ENCODE results near the gene TAS2R1. TPM values are rescaled to one million over a fixed set of nuclear protein-coding genes. Genes with fewer than 3 reads are reported as not detected.
A peak's percentile ranks its signal among the peaks of the same experiment; 100 is the strongest.

Gene TAS2R1
- total RNA-seq, 2 donors from 2014 or later = not detected

DNA sequence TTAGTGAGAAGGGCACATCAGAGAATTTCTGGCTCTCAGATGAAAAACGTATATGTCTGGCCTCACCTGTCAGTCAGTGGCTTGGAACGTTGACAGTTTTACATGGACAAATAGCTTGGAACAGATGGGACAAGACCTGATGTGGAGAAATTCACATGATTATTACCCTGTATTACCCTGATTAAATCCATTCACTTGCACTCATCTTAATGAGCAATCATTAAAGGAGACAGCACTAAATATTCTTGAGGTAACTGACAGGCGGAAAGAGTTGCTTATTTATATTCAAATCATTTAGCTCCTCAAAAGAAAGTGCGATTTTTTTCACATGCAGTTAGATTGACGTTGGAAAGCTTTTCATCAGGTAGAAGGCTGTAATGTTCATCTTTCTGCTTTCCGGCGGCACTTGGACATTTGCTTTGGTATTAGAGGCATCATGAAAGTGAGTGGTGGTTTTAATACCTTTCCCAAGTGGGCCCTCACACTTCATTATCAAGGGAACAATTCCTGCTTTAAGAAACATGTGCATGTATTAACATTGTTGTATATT is 11.7 kb upstream of the TAS2R1 start:
- Mint-ChIP-seq H3K4me1 (ENCODE audit: low read depth in 2 of 2) (no peaks in the 10 kb centered on the region), H3K9me3 (peaks cover 12% of the 10 kb centered on the region), H3K36me3 (peaks cover 5% of the 10 kb centered on the region), H3K27ac (no peak overlapping the region), H3K4me3 (no peak overlapping the region), H3K27me3 (no peaks in the 10 kb centered on the region)
- ATAC-seq (no peak), DNase-seq (ENCODE audit: low spot score) (no peak)

DNA sequence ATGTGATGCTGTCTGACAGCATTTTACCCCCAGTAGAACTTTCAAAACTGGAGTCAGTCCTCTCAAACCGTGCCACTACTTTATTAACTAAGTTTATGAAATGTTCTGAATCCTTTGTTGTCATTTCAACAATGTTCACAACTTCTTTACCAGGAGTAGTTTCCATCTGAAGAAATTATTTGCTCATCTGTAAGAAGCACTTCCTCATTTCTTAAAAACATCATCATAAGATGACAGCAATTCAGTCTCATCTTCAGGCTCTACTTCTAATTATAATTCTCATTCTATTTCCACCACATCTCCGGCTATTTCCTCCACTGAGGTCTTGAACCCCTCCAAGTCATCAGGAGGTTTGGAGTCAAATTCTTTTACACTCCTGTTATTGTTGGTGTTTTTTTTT is 2.3 kb upstream of the TAS2R1 start:
- Mint-ChIP-seq H3K36me3 (no peaks in the 10 kb centered on the region), H3K27ac (no peak overlapping the region), H3K4me1 (ENCODE audit: low read depth in 2 of 2) (no peaks in the 10 kb centered on the region), H3K4me3 (no peak overlapping the region), H3K27me3 (no peaks in the 10 kb centered on the region), H3K9me3 (peaks cover 38% of the 10 kb centered on the region)
- DNase-seq (ENCODE audit: low spot score) (no peak), ATAC-seq (no peak)

DNA sequence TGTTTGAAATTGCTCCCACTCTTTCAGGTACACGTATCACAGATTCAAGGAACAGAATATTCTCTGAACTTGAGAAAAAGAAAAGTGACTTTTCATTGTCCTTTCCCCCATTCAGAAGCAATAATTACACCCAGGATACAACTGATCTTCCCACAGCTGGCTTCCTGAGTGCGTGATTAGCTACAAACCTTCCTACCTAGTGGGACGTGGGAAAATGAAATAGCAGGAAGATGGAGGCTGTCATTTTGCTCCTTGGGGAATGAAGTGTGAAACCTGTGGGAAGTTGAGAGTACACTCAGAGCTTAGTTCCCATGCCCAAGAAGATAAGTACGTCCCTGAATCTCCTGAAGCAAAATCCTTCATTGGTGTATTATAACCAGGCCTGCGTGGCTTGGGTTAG is 2.6 kb downstream of the TAS2R1 start:
- H3K27me3 Mint-ChIP-seq = no peaks in the 10 kb centered on the region
- no peaks in the 10 kb centered on the region for H3K4me1 Mint-ChIP-seq (ENCODE audit: low read depth in 2 of 2)
- H3K27ac Mint-ChIP-seq = no peak overlapping the region
- no peak overlapping the region for H3K4me3 Mint-ChIP-seq
- H3K9me3 Mint-ChIP-seq = peaks cover 21% of the 10 kb centered on the region
- no peak for ATAC-seq
- no peaks in the 10 kb centered on the region for H3K36me3 Mint-ChIP-seq
- DNase-seq (ENCODE audit: low spot score) = no peak

DNA sequence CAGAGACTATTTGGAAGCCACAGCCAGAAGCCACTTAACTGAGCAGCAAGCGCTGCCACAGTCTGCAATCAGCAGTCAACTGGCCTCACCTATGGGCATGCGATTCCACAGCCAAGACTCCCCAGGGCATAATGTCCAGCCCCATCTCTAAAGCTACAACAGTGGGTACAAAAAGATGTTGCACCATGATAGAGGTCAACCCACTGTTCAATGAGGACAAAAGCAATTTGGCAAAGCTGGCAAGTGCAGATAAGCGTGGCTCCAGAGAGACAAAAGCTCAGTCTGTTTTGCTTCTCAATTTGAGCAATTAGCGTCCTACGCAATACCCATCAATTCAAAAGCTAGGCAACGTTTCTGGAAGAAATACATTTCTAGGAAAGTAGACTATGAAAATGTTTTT is 3.2 kb downstream of the TAS2R1 start:
- Mint-ChIP-seq H3K36me3 (no peaks in the 10 kb centered on the region), H3K9me3 (peaks cover 20% of the 10 kb centered on the region), H3K27me3 (no peaks in the 10 kb centered on the region), H3K27ac (no peak overlapping the region), H3K4me3 (no peak overlapping the region), H3K4me1 (ENCODE audit: low read depth in 2 of 2) (no peaks in the 10 kb centered on the region)
- no peak for ATAC-seq
- DNase-seq (ENCODE audit: low spot score) = no peak

DNA sequence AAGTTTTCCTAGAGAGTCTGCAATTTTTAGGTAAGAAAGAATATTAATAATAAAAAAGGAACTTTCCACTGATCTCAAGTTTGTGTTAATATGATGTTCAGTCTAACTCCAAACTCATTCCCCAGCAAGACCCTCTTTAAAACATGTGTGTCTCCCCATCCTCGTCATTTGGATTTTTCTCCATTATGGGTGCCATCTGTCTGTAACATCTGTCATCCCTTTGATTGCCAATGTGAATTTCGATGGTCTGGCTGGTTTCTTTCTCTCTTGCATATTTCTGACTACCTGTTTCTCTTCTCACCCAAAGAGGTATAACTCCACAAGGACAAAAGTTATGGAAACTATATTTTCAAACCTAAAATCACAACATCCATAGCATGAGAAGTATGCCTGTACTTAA is 4.4 kb downstream of the TAS2R1 start:
- no peak for ATAC-seq
- Mint-ChIP-seq H3K36me3 (no peaks in the 10 kb centered on the region), H3K27ac (no peak overlapping the region)

DNA sequence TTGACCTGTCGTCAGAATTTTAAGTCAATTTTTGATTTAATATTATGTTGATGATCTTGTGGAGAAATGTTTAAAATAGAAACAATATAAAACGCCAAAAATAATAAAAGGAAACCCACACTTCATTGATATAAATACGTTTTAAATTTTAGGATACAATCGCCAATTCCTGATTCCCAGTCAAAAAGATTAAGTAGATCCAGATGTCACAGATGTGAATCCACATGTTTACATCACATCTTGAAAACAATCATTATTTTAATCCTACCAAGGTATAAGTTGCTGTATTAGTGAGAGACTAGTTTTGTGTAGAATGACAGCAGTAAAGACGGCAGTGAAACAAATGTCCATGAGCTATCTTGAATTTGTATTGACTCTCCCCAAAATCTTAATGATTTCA is 4.9 kb downstream of the TAS2R1 start:
- no peak for DNase-seq (ENCODE audit: low spot score)
- Mint-ChIP-seq H3K36me3 (no peaks in the 10 kb centered on the region), H3K4me1 (ENCODE audit: low read depth in 2 of 2) (no peaks in the 10 kb centered on the region), H3K4me3 (no peak overlapping the region), H3K27me3 (no peaks in the 10 kb centered on the region), H3K9me3 (peaks cover 17% of the 10 kb centered on the region), H3K27ac (no peak overlapping the region)
- no peak for ATAC-seq

More for the DNA sequence above, 4.4 kb downstream of the TAS2R1 start:
- Mint-ChIP-seq H3K4me3 (no peak overlapping the region), H3K27me3 (no peaks in the 10 kb centered on the region), H3K4me1 (ENCODE audit: low read depth in 2 of 2) (no peaks in the 10 kb centered on the region), H3K9me3 (peaks cover 17% of the 10 kb centered on the region)
- no peak for DNase-seq (ENCODE audit: low spot score)

DNA sequence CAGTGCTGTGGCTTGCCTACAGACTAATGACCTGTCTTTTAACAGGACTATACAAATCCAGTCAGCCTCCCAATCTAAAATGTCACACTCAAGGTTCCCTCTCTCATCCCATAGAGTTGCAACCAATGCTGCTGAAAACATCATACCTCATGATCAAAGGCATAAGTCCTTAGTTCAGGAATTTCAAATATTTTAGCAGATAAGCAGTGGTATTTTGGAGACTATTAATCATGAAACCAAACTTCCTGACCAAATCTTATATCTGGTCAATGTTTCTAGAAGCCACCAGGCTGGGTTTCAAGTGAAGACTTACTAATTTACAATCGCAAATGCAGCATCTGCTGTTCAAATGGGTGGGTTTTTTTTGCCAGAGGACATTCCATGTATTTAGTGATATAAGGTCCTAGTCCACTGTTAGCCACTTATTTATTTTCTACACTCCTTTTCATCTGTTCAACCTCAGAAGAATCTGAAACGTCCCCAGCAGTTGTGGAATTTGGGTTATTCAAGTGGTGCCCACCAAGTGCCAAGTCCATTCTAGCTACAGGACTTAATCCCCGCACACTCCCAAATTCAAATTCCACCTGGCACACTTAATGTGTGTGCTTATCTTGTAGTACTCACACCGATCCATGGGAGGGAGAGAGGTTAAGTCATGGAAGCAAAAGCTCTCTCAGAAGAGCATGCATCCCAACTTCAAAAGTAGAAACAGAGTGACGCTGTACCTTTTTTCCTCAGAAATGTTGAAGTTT is 5.8 kb downstream of the TAS2R1 start:
- no peak overlapping the region for H3K27ac Mint-ChIP-seq
- ATAC-seq = no peak
- H3K27me3 Mint-ChIP-seq = no peaks in the 10 kb centered on the region
- H3K36me3 Mint-ChIP-seq = no peaks in the 10 kb centered on the region
- H3K4me3 Mint-ChIP-seq = no peak overlapping the region
- DNase-seq (ENCODE audit: low spot score) = no peak
- peaks cover 14% of the 10 kb centered on the region for H3K9me3 Mint-ChIP-seq
- H3K4me1 Mint-ChIP-seq (ENCODE audit: low read depth in 2 of 2) = no peaks in the 10 kb centered on the region

DNA sequence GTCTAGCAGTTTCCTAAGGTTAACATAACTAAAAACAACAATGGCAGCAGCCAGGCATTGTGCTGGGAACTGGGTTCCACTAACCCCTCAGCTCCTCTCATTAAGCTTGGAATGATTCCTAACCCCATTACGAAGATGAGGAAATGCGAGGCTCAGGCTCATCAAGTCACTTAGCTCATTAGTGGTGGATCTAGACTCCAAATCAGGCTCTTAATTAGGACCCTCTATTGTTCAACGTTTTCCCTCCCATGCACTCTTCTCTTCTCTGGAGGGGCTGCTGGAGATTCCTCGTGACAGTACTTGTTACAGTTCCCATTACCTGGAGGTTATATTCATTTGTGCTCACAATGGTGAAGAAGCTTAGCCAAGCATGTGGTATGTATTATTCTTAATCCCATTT is 6.5 kb downstream of the TAS2R1 start:
- no peak for DNase-seq (ENCODE audit: low spot score)

DNA sequence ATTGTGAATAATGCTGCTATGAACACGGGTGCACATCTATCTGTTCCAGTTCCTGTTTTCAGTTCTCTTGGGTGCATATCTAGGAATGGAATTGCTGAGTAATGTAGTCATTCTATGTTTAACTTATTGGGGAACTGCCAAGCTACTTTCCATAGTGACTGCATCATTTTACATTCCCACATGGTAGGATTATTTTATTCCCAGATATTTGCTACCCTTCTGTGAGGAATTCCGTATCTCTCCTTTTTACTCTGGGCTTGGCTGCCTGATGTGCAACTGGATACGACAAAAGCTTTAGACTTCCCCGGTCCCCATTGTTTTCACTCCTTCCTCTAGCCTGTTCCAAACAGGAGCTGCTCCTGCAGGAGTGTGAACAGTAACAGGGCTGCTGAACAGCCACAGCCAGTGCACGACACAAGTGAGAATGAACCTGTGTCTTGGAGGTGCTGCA is 7.2 kb downstream of the TAS2R1 start:
- H3K36me3 Mint-ChIP-seq = peaks cover 5% of the 10 kb centered on the region
- H3K9me3 Mint-ChIP-seq = peaks cover 9% of the 10 kb centered on the region
- H3K27me3 Mint-ChIP-seq = no peaks in the 10 kb centered on the region
- ATAC-seq (no peak), DNase-seq (ENCODE audit: low spot score) (no peak)
- H3K4me1 Mint-ChIP-seq (ENCODE audit: low read depth in 2 of 2) = no peaks in the 10 kb centered on the region
- H3K4me3 Mint-ChIP-seq = no peak overlapping the region
- H3K27ac Mint-ChIP-seq = no peak overlapping the region

More for the DNA sequence above, 6.5 kb downstream of the TAS2R1 start:
- Mint-ChIP-seq H3K9me3 (peaks cover 13% of the 10 kb centered on the region), H3K27me3 (no peaks in the 10 kb centered on the region), H3K36me3 (peaks cover 4% of the 10 kb centered on the region), H3K4me1 (ENCODE audit: low read depth in 2 of 2) (no peaks in the 10 kb centered on the region), H3K4me3 (no peak overlapping the region), H3K27ac (no peak overlapping the region)
- no peak for ATAC-seq

DNA sequence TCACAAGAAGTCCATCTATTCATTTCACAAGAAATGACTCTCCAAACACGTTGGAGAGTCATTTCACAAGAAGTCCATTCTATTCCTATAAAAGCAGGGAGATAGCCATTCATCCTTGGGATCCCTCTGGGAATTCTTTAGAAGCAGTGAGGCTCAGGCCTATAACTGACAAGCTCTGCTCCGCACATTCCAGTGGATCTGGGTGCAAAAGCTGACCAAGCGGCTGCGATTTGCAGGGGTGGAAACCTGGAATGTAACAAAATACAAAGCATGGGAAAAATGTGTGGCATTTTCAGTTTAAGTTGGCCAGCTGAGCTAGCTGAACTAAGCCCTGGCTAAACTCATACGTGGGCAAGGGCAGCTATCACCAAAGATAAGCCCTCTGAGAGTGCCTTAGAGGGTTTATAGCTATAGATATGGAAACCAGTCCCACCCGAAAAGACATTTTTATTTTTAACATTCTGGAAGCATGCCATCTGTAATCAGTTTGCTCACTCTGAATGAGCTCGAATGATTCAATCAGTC is 8.7 kb downstream of the TAS2R1 start:
- Mint-ChIP-seq H3K36me3 (peaks cover 5% of the 10 kb centered on the region), H3K27ac (no peak overlapping the region), H3K4me3 (no peak overlapping the region), H3K27me3 (no peaks in the 10 kb centered on the region), H3K4me1 (ENCODE audit: low read depth in 2 of 2) (no peaks in the 10 kb centered on the region), H3K9me3 (peaks cover 9% of the 10 kb centered on the region)
- no peak for ATAC-seq
- no peak for DNase-seq (ENCODE audit: low spot score)

DNA sequence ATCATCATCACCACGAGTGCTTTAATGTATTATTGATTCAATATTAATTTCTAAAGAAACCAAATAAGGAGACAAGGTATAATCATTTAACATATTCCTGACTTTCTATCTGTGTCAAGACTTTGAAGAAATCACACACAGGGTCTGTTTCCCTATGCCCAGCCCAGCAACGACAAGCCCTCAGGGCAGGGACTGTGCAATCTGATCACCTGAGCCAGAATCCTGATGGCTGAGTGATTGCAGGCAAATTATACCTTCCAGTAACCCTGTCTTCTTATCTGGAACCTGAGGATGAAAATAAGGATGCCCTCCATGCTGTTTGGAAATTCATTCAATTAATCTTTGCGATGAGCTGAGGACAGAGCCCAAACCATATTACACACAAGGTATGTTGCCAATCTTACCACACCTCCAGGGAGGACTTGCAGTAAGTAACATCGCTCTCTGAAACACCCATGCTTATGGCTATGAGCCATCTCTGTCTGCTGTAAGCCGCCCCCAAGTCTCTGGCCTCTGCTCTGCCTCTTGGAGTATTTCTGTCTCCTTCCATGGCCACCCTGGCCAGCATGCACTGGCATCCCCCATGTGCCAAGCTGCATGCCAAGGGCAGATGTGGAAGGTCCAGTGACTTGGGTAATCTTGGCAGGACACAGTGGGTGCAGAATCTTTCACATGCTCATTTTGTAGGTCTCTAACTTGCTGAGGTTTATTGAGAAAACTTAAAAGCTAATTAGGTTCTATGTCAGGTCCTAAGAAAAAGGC is 10.6 kb downstream of the TAS2R1 start:
- DNase-seq (ENCODE audit: low spot score) = no peak
- peak in 1 of 2 donors; percentile 32 for ATAC-seq
- peaks cover 13% of the 10 kb centered on the region for H3K9me3 Mint-ChIP-seq
- no peak overlapping the region for H3K4me3 Mint-ChIP-seq
- no peak overlapping the region for H3K27ac Mint-ChIP-seq
- H3K36me3 Mint-ChIP-seq = peaks cover 5% of the 10 kb centered on the region
- H3K27me3 Mint-ChIP-seq = no peaks in the 10 kb centered on the region
- no peaks in the 10 kb centered on the region for H3K4me1 Mint-ChIP-seq (ENCODE audit: low read depth in 2 of 2)

DNA sequence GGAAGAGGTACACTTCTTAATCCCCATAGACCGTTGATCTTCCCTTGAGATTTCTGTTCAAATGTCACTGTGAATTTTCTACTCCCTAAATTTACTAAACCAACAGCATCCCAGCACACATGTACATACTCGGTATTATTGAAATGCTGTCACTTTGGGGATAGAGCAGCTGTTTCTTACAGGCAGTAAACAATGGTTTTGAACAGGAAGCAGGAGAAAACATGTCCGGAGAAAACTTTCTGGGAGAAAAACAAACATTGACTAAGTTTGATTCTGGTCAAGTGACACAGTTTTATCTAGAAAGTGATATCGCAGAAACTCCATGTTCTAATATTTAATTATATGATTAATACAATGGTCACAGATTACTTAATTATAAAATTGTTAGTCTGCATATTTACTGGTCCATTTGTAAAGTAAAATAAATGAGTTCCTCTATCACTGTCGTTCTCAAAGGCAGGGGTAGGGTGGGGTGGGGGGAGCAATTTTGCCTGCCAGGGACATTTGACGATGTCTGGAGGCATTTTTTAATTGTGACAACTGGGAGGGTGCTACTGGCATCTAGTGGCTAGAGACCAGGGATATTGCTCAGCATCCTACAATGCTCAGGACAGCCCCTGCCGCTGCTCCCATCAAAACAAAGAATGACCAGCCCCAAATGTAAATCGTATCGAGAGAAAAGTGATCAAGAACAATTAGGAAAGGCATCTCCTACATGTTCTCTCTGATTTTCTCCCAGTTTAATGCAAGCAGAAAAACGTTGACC is 12.2 kb downstream of the TAS2R1 start:
- no peak for ATAC-seq
- Mint-ChIP-seq H3K27ac (no peak overlapping the region), H3K27me3 (no peaks in the 10 kb centered on the region), H3K4me1 (ENCODE audit: low read depth in 2 of 2) (no peaks in the 10 kb centered on the region), H3K36me3 (peaks cover 5% of the 10 kb centered on the region), H3K4me3 (no peak overlapping the region), H3K9me3 (peaks cover 12% of the 10 kb centered on the region)
- DNase-seq (ENCODE audit: low spot score) = no peak

DNA sequence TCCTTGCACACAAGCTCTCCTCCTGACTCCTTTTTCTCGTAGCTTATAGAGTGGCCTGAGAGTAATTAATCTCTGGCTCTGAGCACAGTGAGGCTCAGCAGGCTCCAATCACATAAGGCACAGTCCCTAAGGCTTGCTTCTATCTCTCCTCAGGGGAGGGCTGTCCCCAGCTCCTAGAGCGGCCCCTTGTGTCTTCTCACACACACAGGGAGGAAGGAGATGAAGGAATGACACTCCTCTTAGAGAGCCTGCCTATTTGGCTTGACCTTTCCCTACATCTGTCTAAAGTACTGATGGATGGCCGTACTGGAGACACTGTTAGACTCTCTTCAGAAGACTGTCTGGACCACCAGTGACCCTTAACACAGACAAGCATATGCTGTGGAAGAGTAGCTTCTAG is 12.9 kb downstream of the TAS2R1 start:
- no peaks in the 10 kb centered on the region for H3K4me1 Mint-ChIP-seq (ENCODE audit: low read depth in 2 of 2)
- ATAC-seq = no peak
- H3K27ac Mint-ChIP-seq = no peak overlapping the region
- H3K27me3 Mint-ChIP-seq = no peaks in the 10 kb centered on the region
- DNase-seq (ENCODE audit: low spot score) = no peak
- peaks cover 10% of the 10 kb centered on the region for H3K9me3 Mint-ChIP-seq
- H3K4me3 Mint-ChIP-seq = no peak overlapping the region
- peaks cover 5% of the 10 kb centered on the region for H3K36me3 Mint-ChIP-seq

Data from natural killer cell treated with Interleukin-12 subunit alpha and Interleukin-12 subunit beta and Interleukin-15 and Interleukin-18, amount 100 ng/mL, for 72 hours (primary cell).